NCI-H2227 (cell line): Measurements from ENCODE around the gene TNS3.

Experiments
- DNase-seq: peaks from one replicate; lab custom pipeline; 2025; ENCODE audit not compliant: unreplicated experiment; lab: John Stamatoyannopoulos, UW

Gene TNS3

DNA sequence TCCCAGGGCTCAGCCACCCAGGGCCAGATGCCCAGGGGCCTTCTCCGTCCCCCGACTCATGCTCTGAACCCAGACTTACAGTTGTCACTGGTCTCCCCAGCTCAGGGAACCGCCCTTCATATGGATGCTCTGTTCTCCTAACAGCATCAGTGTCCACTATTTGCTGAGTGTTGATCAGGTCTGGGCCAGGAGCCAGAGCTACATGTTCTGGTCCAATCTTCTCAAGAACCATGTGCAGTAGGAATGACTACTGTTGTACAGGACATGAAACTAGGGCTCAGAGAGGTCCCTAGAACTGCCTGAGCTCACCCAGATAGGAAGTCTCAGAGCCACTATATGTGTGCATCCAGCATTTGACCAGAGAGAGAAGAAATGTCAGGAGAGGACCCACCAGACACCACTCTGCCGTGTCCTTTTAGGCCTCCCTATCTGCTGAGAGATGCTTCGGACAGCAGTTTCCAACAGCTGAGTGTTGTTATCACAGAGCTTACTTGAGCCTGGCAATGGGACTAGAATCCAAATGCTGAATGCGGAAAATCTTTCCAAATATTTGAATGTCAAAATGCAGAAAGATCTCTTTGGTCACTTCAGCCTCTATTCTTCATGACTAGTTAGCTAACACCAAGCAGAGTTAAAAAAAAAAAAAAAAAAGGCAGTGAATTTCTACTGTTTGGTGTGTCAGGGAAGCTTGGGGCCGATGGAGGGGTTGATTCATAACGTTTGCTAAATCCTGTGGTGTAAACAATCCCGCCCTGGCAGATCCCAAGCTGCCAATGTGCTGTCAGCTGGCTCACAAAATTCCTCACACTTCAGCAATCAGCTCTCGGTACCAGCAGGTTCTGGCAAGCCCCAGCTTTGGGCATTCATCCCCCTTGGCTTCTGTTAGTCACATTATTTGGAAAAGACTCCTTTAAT lies 246.1 kb downstream of the TNS3 start:
- DNase-seq, result no peak

DNA sequence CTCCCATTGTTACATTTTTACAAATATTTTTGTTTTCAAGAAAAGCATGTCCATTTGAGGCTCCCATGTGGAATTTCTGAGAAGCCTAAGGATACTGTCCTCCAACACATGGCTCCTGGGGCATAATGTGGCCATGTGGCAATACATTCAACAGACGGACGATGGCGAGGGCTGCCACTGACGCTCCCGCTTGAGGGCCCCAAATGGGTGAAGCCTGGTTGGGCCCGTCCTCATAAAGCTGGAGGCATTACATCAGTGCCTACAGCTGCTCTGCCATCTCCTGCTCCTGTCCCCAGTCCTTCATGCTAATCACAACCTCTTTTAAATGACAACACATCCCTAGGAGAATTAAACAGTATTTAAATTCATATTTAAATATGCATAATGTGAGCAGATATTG lies 246.8 kb downstream of the TNS3 start:
- DNase-seq, result no peak

DNA sequence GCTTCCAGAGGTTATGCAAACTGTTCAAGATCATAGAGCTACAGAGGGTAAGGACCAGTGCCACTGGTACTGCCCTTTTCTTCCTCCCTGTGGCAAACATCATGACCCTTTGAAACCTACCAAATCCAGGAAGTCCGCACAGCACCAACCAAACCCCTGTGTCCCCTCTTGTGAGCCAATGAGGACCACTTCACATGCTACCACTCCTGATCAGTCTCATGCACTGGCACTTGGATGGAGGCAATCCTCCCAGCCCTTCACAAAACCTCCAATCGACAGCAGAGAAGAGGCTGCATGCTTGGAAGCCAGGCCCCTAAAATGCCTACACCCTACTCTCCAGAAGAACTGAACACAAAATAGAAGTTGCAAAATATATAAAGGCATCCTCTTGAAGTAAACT lies 248.0 kb downstream of the TNS3 start:
- no peak for DNase-seq

DNA sequence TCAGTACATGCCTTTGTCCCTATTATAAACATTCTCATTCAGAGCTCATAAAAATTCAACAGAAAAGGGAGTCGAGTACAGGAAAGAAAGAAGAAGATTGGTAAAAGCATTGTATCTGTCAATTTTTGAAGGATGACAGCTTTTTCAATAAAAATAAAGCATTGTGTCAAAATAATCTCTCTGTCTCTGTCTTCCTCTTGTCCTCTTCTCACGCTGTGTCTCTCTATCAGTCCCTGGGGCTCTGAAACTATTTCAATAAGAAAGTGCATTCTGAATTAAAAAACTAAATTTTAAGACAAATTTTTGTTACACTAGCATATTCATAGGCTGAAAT lies 248.4 kb downstream of the TNS3 start:
- no peak for DNase-seq

DNA sequence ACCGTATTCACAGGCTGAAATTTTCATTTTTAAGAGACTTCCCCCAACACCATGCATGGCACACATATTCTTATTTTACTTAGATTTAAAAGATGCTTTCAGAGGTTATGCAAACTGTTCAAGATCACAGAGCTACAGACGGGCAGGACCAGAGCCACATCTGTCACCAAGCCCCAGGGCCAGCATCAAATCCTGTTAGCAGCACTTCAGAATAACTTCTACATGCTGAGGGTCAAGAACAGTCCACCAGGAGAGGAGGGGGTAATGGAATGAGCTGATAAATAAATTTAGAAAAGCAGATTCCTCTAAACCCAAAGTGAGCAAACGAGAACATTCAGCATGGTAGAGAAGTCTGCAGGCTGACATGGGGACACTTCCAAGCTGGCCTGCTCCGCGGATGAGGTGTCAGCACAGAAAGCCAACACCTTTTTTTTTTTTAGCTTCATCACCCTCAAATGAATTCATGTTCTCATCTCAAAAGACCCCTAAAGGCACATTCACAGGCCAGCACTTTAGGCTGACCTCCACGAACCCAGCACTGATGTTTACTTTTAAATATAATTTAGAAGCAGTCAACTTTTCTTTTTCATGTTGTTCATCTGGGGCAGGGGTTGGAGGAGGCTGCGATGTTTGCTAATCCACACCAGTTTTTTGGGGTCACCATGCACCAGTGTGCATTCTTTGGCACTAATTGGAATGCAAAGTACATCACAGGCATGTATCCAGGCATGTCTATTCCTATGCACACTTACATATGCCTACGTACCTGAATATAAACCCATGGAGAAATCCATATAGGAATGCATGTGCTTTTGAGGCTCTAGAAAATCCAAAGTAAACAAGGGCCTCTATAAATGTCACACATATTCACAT lies 249.0 kb downstream of the TNS3 start:
- DNase-seq, result no peak

DNA sequence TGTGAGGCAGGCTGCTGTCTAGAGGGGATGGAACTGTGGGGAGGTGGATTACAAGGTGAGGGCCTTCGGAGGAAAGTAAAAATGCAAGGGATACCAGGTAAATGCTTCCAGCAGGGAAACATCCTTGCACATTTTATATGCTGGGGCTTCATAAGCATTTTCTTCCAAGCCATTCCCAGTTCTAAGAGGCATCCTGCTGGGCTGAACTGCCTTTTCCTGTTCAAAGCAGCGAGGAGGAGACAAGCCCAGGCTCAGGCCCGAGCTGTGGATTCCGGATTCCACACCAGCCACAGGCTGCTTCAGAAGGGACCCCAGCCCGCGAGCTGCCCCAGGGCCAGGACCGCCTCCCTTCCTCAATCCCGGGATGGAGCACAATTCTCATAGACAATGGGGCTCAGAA lies 249.7 kb downstream of the TNS3 start:
- no peak for DNase-seq

DNA sequence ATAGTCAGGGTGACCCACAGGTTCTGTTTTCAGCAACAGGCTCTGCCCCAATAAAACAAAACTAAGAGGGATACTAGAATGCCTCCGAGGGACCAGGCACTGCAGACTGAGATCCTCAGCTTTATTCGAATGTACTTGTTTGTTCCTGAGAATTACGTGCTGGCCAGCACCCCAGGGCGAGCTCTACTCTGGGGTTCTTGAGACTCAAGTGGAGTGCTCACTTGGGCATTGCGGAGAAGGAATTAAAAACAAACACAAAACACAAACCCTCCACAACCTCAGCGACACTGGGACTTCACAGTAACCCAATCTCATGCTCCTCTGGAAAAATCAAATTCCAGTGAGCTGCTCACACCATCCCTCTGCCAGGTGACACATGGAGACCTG lies 250.7 kb downstream of the TNS3 start:
- no peak for DNase-seq

DNA sequence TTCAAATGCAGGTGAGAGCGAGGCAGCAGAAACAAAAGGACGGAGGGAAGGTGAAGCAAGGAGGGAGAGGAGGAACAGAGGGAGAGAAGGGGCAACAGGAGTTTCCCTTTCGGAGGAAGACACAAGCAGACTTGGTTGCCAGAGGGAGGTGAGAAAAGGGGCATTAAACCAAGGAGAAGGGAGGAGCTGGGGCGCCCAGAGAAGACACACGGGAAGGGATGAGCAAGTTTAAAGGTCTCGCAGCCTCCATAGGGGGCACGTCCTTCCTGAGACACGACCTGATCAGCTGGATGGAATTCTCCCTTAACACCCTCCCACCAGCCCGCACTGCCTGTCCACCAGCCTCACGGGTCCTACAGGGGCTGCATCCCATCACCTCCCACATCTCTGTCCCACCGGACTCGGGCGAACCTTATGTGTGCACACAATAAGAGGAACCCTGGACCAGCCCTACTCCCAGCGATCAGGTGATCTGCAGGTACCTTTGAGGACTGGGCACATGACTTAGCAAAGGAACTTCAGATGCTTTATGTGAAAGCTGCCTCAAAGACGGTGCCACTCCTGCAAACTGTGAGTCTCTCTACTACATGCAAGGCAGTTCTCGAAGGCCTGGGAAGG lies 251.2 kb downstream of the TNS3 start:
- no peak for DNase-seq

DNA sequence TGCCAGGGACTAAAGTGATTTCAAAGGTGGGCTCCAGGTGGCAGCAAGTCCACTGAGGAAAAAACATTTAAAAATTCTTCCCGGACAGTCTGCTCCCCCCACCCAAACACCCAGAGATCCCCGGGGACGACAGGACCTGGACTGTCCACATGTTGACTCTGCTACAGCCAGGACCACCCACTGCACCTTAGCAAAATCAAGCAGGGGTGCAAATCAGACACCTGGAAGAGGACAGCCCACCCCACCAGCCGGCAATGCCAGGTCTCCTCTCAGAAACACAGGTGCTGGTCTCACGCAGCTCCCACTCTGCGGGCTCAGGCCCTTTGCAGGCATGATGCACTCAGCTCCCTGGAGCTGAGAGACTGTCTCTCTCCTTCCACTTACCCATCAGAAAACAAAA lies 251.9 kb downstream of the TNS3 start:
- DNase-seq, result no peak

DNA sequence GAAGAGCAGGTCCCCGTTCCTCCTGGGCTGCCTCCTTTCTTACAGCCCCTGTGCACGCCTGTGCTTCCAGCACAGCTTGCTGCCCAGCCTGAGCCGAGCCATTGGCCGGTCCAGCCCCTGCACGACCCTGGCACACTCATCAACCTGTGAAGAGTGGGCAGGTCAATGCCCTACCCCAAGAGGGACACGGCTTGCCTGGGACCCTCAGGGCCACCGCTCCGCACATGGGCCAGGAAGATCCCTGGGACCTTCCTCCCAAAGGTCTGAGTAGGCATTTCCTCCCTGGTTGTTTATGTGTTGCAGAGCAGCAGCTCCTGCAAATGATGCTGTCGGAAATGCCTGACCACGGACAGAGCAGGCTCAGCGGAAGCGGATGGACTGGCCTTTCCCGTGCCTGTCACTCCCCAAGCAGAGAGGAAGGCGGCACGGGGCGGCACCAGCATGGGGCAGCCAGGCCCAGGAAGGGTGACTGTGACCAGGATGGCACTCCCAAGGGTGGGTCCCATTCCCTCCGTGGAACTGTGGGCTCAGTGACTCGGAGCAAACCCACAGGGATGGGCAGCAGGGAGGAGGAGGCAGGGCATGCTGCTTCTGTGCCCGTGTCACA lies 252.5 kb downstream of the TNS3 start:
- no peak for DNase-seq

DNA sequence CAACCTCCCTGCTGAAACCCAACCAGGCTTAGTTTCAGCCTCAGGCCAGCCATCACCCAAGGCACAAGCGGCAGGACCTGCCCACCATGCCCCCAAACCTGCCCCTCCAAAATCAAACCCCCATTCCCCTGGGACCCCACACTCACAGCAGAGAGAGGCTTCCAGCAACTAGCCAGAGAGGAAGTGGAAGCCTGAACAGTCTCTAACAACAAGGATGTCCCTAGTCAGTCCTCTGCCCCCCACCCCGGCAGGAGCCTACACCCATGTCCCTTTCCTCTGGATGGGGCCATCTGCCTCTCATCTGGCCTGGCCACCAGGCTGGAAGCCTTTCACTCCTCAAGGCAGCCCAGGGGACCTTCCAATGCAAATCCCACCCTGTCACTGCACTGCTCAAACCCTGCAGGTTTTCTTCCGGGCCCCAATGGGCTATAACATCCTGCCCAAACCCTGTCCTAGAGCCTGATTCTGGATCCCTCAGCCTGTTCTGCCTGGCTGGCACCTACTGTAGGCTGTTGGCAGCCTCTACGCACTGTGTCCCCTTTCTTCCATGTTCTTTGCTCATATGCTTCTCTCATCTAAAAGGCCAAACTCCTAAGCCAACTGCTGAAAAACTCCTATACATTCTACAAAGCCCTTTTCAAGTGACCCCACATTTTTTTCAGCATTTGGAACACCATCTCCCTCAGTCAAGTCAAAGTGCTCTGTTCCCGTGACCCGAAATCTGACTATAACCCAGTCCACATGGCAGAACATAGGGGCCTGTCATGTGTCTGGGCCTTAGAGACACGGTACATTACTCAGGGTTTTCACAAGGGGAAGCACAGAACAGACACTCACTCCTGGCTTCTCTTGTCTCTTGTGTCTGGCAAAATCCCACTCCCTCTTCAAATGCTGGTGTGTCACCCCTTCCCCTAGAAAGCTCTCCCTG lies 253.3 kb downstream of the TNS3 start:
- DNase-seq, result no peak

DNA sequence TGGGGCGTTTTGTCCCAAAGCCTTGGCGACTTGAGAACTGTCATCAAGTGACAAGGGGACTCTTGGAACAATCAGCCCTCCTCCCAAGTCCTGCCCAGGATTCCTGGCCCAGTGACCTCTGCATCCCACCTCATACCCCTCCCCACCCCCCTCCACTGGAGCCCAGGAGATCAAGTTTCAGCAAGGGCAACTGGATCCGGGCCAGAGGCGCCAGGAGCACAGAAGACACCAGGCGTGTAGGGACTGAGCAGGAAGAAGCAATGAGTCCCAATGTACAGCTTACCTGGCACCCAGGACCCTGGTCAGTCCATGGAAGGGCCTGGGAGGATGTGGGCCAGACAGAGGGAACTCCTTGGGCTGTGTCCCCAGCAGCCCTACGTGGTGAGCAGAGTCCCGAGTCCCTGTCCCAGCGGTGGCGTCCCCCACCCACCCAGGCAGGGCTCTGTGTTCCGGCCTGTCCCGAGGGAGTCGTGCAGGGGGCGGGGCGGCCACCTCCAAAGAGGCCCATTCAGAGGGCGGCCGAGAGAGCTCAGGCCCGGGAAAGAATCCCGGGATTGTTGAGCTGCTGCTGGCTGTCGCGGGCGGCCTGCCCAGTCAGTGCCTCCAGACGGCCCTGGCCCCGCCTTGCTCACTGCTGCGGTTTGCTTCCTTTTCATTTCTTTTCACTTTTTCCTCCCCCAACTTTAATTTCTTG lies 254.1 kb downstream of the TNS3 start:
- no peak for DNase-seq

DNA sequence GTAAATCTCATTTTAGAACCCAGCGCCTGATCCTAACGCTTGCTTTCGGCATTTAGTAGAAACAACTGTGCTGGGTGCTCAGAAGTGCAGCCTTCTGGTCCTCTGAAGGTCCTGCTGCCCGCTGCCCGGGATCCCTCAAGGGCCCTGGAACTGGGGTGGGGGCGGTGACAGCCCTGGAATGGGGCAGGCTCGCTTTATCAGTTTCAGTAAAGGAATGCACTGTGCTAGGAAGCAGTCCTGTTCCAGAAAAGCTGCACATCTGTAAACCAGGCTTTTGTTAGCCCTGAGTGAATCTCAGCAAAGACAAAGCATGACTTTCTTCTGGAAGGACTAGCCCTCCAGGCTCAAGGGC lies 254.6 kb downstream of the TNS3 start:
- no peak for DNase-seq

DNA sequence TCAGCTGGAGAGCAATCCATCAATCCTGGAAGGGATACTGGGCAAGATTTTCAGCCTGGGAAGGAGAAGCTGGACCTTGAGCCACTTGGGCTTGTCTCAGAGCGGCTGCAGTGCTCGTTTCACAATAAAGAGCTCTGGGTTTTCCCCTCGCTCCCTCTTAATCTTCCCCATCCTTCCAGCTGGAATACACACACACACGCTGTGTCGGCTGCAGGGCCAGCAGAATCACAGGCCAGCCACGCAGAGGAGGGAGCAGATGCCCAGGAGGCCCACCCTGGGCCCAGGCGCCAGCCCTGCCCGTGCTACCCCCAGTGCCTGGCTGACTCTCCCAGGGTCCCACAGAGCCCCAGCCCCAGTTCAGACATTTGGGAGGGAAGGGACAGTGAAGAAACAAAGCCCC lies 255.1 kb downstream of the TNS3 start:
- no peak for DNase-seq

DNA sequence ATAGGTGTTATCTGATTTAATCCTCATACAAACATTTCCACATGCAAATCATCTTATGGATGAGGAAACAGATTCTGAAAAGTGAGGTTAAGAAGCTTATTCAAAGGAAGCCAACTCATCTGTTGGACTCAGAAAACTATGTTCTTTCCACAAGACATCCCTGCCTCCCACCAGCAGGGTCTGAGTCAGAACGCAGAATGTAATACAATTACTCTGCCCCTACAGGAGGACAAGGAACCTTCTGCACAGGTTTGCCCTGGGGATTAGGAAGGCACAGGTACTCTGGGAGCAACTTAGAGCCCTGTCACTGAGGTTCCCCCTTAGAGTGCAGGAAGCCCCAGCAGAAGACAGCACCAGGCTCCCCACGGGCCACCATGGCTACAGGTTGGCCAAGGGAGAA lies 255.7 kb downstream of the TNS3 start:
- DNase-seq, result no peak

DNA sequence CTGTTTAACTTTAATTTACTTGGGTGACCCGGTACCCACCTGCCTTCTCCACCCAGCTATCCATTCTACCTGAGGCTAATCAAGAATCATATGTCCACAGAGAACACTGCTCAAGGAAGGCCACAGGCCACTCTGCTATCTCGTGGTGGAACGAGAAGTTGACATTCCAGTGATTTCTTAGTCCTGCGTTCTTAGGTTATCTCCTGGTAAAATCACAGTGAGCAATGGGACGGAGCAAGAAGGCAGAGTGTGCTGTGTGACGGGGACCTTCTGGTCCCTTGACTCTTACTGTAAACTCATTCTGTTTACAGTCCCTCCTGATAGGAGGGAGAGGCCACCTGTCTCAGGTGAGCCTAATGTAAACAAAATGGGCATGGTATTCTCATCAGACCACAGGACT lies 256.6 kb downstream of the TNS3 start:
- no peak for DNase-seq

DNA sequence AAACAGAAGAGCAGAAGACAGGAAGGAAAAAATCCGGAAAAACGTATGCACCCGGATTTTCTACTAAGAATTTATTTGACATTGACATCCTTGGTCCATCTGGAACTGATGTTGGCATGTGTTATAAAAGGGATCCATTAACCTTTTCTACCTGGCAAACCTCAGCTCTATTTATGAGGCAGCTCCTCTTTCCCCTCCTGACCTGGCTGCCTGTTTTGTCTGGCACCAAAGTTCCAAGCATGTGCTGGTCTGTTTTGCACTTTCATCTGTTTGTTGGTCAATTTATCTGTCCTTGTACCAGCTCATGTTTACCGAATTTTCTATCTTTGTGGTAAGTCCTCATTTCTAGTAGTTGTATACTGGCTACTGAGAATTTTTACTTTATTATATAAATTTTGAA lies 258.0 kb downstream of the TNS3 start:
- DNase-seq, result no peak

DNA sequence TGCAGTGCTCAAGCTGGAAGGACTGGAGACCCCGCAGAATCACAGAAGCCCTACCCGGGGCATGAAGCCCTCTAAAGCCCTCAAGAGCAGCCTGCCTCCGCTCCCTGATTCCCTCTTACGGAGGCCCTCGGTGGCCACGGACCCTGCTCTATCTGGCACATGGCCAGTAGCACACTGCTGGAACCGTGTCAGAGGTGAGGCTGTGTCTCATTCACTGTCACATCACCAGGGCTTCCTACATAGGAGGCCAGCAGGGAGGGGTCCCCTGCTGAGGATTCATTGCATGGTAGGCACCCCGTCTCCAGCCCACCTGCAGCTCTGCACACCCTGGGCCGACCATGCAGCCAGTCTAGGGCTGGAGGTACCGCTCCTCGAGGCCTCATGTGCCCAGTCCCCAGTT lies 259.2 kb downstream of the TNS3 start:
- no peak for DNase-seq

DNA sequence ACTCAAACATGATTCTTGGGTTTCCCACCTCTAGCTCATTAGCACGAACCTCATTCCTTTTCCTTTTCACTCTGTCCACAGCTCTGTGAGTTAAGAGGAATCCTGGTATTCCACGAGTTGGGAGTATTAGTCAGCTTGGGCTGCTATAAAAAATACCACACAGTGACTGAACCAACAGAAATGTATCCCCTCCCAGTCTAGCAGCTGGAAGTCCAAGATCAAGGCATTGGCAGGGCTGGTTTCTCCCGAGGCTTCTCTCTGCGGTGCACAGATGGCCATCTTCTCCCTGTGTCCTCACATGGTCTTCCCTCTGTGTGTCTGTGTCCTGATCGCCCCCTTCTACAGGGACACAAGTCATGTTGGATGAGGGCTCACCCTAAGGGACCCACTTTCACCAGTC lies 261.6 kb downstream of the TNS3 start:
- DNase-seq, result no peak
